HepG2 (cell line): ENCODE measurements around the gene CRTC2. TPM values are rescaled to one million over a fixed set of nuclear protein-coding genes. Genes with fewer than 3 reads are reported as not detected.

ENCODE experiments used
- BCL6 ChIP-seq: IDR thresholded peaks from 2 replicates; pipeline ENCODE4 v1.6.1; 2016; ENCODE audit warnings: missing genetic modification reagents, missing compliant biosample characterization
- MAFG ChIP-seq: sonication (generic); formaldehyde crosslinking; IDR thresholded peaks from 2 replicates; pipeline ENCODE4 v1.5.1; 2020; ENCODE audit warnings: mild to moderate bottlenecking, missing genetic modification reagents
- PHF5A ChIP-seq: IDR thresholded peaks from one replicate; pipeline ENCODE4 v1.6.1; 2018; ENCODE audit warnings: low read depth, missing genetic modification reagents; ENCODE audit not compliant: unreplicated experiment
- PRMT3 ChIP-seq: sonication (generic); formaldehyde crosslinking; IDR thresholded peaks from 2 replicates; pipeline ENCODE4 v1.8.1; 2022; ENCODE audit warnings: low read depth, mild to moderate bottlenecking, moderate library complexity, missing genetic modification reagents, borderline replicate concordance
- RARG ChIP-seq: sonication (generic); formaldehyde crosslinking; IDR thresholded peaks from 2 replicates; pipeline ENCODE4 v1.4.0; 2020; ENCODE audit warnings: low read depth, mild to moderate bottlenecking, missing genetic modification reagents
- RBAK ChIP-seq: sonication (generic); formaldehyde crosslinking; IDR thresholded peaks from 2 replicates; pipeline ENCODE4 v1.5.1; 2020; ENCODE audit warnings: mild to moderate bottlenecking, missing genetic modification reagents
- SKIL ChIP-seq: sonication (generic); formaldehyde crosslinking; IDR thresholded peaks from 2 replicates; pipeline ENCODE4 v1.8.0; 2022; ENCODE audit warnings: missing genetic modification reagents, mild to moderate bottlenecking, moderate library complexity, borderline replicate concordance
- ZMAT3 ChIP-seq: sonication (generic); formaldehyde crosslinking; conservative IDR thresholded peaks from 2 replicates; pipeline ENCODE4 v1.7.0; 2021; ENCODE audit warnings: missing genetic modification reagents
- ZNF230 ChIP-seq: sonication (generic); formaldehyde crosslinking; IDR thresholded peaks from 2 replicates; pipeline ENCODE4 v1.4.0; 2020; ENCODE audit warnings: mild to moderate bottlenecking, missing genetic modification reagents
- ZNF281 ChIP-seq: sonication (generic); formaldehyde crosslinking; IDR thresholded peaks from 2 replicates; pipeline ENCODE4 v1.4.0; 2020; ENCODE audit warnings: missing genetic modification reagents, borderline replicate concordance
- ZNF484 ChIP-seq: sonication (generic); formaldehyde crosslinking; IDR thresholded peaks from 2 replicates; pipeline ENCODE4 v1.5.1; 2020; ENCODE audit warnings: mild to moderate bottlenecking, low read depth, missing genetic modification reagents, borderline replicate concordance
- ZSCAN31 ChIP-seq: sonication (generic); formaldehyde crosslinking; IDR thresholded peaks from 2 replicates; pipeline ENCODE4 v1.5.0; 2020; ENCODE audit warnings: low read depth, mild to moderate bottlenecking, missing genetic modification reagents
- polyA plus RNA-seq, 8 experiments: library from polyadenylated mRNA; depleted of rRNA in 3 of 8; stranded (reverse) in 7 of 8; unstranded in 1 of 8; fragments of >200 nt; fragmentation: Illumina TruSeq in 4 of 8; extraction: Trizol in 4 of 8; gene quantifications; 2 replicates each; pipeline versions ENCODE4 v1.2.1 to v1.2.3, GENCODE V29; 2011 to 2016; ENCODE audit warnings: low read depth in 4 of 8, missing spikeins in 1 of 8, mixed read lengths in 1 of 8; ENCODE audit not compliant: insufficient read depth in 1 of 8
- total RNA-seq, 5 experiments: library from RNA; depleted of rRNA; stranded (reverse); fragments of >200 nt; fragmentation: Illumina TruSeq; extraction: Trizol; gene quantifications; 2 replicates each; pipeline ENCODE4 v1.2.3, GENCODE V29; 2016; ENCODE audit warnings: low read depth in 1 of 5
- TF ChIP-seq, protein P1 (sequence below): sonication (generic); formaldehyde crosslinking; IDR thresholded peaks from 2 replicates; pipeline ENCODE4 v1.4.0; 2020; ENCODE audit warnings: mild to moderate bottlenecking, missing genetic modification reagents
- TF ChIP-seq, protein P2 (sequence below): sonication (generic); formaldehyde crosslinking; IDR thresholded peaks from 2 replicates; pipeline ENCODE4 v1.8.1; 2023; ENCODE audit warnings: mild to moderate bottlenecking, missing genetic modification reagents
- TF ChIP-seq, protein P3 (sequence below): IDR thresholded peaks from 2 replicates; pipeline ENCODE4 v1.6.1; 2012; ENCODE audit warnings: inconsistent platforms

The CRTC2 gene
- total and polyA plus RNA-seq, 2 of the 13 experiments (the other 11 are each of a cell fraction or from before 2014, with no cell fraction given): 6.1 to 26.7 TPM

DNA sequence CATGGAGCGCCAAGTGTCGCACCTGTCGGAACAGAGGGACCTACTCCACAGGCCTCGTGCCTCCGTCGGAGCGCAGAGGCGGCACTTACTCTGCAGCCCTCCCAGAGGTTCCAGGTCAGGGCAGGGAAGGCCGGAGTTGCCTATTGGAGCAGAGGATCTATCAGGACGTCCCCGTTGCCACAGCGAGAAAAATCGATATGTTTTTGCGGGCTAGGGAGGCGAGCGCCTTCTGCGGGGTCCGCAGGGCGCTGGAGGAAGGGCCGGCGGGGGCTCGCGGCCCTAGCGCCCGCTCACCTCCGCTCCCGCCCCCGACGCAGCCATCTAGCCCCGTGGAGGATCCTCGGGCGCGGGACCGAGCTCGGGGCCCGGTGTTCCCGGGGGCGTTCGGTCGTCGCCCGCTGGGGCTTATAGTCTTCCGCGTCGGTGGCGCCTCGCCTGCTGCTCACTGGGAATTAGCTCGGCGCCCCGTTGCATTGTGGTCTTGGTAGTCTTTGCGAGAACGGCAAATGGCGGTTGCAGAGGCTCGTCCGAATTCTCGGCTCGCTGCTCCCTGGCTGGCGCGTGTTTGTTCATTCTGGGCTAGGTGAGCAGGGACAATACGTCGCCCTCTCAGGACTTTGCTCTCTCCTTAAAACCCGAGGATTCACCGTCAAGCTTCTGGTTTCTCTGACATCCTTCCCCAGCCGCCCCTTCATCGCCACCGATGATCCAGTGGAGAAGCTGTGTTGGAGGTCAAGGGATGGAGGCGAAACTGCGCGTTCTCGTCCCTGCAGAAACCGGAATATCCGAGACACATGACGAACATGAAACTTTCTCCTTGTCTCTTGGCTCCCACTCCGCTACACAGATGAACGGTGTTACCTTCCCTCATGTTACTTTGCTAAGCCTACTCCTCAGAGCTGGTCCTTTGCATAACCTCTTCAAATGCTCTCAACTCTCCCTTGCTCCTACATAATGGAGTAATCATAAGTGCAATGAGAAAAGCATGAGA lies 19.1 kb upstream of the CRTC2 start, which contains the start of gene JTB (continued):
- TF ChIP-seq SKIL (CRISPR knock-in tag) (no peak), RARG (CRISPR knock-in tag) (no peak), PRMT3 (CRISPR knock-in tag) (no peak), ZMAT3 (peak; percentile 65; the same call in 1 of the 2 replicates), BCL6 (peak; percentile 10; the same call in 1 of the 2 replicates), MAFG (no peak), RBAK (CRISPR knock-in tag) (no peak), ZNF484 (CRISPR knock-in tag) (no peak), ZNF281 (CRISPR knock-in tag) (no peak), ZNF230 (CRISPR knock-in tag) (peak; percentile 58; the same call in 1 of the 2 replicates), PHF5A (no peak), ZSCAN31 (CRISPR knock-in tag) (0 out of 2 replicates have a peak, but pooled peaks have one; percentile 35)
- TF ChIP-seq, protein P1, sequence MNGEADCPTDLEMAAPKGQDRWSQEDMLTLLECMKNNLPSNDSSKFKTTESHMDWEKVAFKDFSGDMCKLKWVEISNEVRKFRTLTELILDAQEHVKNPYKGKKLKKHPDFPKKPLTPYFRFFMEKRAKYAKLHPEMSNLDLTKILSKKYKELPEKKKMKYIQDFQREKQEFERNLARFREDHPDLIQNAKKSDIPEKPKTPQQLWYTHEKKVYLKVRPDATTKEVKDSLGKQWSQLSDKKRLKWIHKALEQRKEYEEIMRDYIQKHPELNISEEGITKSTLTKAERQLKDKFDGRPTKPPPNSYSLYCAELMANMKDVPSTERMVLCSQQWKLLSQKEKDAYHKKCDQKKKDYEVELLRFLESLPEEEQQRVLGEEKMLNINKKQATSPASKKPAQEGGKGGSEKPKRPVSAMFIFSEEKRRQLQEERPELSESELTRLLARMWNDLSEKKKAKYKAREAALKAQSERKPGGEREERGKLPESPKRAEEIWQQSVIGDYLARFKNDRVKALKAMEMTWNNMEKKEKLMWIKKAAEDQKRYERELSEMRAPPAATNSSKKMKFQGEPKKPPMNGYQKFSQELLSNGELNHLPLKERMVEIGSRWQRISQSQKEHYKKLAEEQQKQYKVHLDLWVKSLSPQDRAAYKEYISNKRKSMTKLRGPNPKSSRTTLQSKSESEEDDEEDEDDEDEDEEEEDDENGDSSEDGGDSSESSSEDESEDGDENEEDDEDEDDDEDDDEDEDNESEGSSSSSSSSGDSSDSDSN (CRISPR knock-in tag): peak; percentile 86; the same call in 1 of the 2 replicates
- TF ChIP-seq, protein P2, sequence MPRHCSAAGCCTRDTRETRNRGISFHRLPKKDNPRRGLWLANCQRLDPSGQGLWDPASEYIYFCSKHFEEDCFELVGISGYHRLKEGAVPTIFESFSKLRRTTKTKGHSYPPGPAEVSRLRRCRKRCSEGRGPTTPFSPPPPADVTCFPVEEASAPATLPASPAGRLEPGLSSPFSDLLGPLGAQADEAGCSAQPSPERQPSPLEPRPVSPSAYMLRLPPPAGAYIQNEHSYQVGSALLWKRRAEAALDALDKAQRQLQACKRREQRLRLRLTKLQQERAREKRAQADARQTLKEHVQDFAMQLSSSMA: peak; percentile 80; the same call in 1 of the 2 replicates
- TF ChIP-seq, protein P3, sequence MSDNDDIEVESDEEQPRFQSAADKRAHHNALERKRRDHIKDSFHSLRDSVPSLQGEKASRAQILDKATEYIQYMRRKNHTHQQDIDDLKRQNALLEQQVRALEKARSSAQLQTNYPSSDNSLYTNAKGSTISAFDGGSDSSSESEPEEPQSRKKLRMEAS: peak; percentile 95
